Mucosa of rectum (tissue), 2 donors: ENCODE data around the gene DDX46.
A peak's percentile ranks its signal among the peaks of the same experiment; 100 is the strongest.
"Not testable (repeated sequence)": the region's sequence is repeated elsewhere in the genome, so short reads cannot be mapped to it uniquely, and the experiment has no call there.

Source experiments
- H3K27ac ChIP-seq, 2 donors: one replicate each; pipeline ENCODE4 v1.7.0; 2013; ENCODE audit warnings: inconsistent platforms in 2 of 2, low read depth in 2 of 2, low read length in 2 of 2
- H3K27me3 ChIP-seq, 2 donors: one replicate each; pipeline ENCODE4 v1.7.0; 2013; ENCODE audit warnings: low read length in 2 of 2; ENCODE audit not compliant: control insufficient read depth in 2 of 2, insufficient read depth in 2 of 2
- H3K36me3 ChIP-seq, 2 donors: one replicate each; pipeline ENCODE4 v1.7.0; 2013; ENCODE audit warnings: low read length in 2 of 2; ENCODE audit not compliant: control insufficient read depth in 2 of 2, insufficient read depth in 2 of 2
- H3K4me1 ChIP-seq, 2 donors: one replicate each; pipeline ENCODE4 v1.7.0; 2013; ENCODE audit warnings: low read length in 2 of 2, mild to moderate bottlenecking in 1 of 2; ENCODE audit not compliant: control insufficient read depth in 2 of 2, insufficient read depth in 2 of 2
- H3K4me3 ChIP-seq, 2 donors: one replicate each; pipeline ENCODE4 v1.7.0; 2013; ENCODE audit warnings: low read length in 2 of 2
- H3K9ac ChIP-seq, 2 donors: one replicate each; pipeline ENCODE4 v1.7.0; 2013; ENCODE audit warnings: low read length in 2 of 2, low read depth in 1 of 2, mild to moderate bottlenecking in 1 of 2
- H3K9me3 ChIP-seq, 2 donors: one replicate each; pipeline ENCODE4 v1.7.0; 2013; ENCODE audit warnings: low read length in 2 of 2; ENCODE audit not compliant: control insufficient read depth in 2 of 2
- donor health status: healthy.
- donor health status: Normal muscosa, but diverticular disease.

DDX46 gene

DNA sequence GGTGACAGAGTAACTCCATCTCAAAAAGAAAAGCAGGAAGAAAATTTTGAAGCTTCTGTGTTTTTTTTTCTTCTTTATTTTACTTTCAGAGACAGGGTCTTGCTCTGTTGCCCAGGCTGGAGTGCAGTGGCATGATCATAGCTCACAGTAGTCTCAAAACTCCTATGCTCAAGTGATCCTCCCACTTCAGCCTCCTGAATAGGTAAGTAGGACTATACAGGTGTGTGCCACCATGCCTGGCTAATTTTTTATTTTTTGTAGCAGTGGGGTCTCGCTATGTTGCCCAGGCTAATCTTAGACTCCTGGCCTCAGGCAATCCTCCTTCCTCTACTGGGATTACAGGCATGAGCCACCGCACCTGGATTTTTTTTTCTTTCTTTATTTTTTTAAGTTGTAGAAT, 77.0 kb downstream of the DDX46 start:
- H3K27ac ChIP-seq = no peak overlapping the region
- no peaks in the 10 kb centered on the region for H3K4me1 ChIP-seq
- H3K4me3 ChIP-seq = no peak overlapping the region
- peaks cover 2 to 4% of the 10 kb centered on the region in 2 donors for H3K36me3 ChIP-seq
- H3K9me3 ChIP-seq = no peaks in the 10 kb centered on the region
- H3K9ac ChIP-seq = no peak overlapping the region
- no peaks in the 10 kb centered on the region for H3K27me3 ChIP-seq

DNA sequence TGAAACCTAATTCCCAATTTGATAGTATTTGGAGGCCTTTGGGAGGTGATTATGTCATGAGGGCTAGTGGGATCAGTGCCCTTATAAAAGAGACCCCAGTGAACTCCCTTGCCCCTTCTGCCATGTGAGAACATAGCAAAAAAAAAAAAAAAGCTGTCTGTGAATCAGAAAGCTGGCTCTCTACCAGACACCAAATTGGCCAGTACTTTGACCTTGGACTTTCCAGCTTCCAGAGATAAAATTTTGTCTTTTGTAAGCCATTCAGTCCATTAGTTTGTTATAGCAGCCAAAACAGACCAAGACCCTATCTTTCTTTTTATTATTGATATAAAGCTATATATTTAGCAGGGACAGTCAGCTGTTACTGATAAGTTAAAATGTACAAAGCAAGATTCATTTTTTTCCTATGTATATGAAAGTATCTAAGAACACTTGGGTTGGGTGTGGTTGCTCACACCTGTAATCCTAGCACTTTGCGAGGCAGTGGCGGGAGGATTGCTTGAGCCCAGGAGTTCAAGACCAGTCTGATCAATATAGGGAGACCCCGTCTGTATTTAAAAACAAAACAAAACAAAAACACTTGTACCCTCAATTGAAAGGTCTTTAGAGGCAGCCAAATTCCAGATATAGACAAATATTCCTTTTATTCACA, 79.1 kb downstream of the DDX46 start:
- no peaks in the 10 kb centered on the region for H3K9me3 ChIP-seq
- peaks cover 2 to 4% of the 10 kb centered on the region in 2 donors for H3K36me3 ChIP-seq
- no peaks in the 10 kb centered on the region for H3K27me3 ChIP-seq
- no peak overlapping the region for H3K4me3 ChIP-seq
- H3K9ac ChIP-seq = no peak overlapping the region
- H3K27ac ChIP-seq = no peak overlapping the region
- no peaks in the 10 kb centered on the region for H3K4me1 ChIP-seq

DNA sequence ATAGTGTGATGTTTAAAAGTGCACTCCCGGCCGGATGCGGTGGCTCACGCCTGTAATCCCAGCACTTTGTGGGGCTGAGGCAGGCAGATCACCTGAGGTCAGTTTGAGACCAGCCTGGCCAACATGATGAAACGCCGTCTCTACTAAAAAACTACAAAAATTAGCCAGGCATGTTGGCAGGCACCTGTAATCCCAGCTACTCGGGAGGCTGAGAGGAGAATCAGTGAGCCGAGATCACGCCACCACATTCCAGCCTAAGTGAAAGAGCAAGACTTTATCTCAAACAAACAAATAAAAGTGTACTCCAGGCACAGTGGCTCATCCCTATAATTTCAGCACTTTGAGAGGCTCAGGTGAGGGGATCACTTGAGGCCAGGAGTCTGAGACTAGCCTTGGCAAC, 79.8 kb downstream of the DDX46 start:
- not testable (repeated sequence) for H3K4me3 ChIP-seq, H3K27ac ChIP-seq, H3K9me3 ChIP-seq, H3K9ac ChIP-seq, H3K4me1 ChIP-seq, H3K36me3 ChIP-seq, H3K27me3 ChIP-seq

DNA sequence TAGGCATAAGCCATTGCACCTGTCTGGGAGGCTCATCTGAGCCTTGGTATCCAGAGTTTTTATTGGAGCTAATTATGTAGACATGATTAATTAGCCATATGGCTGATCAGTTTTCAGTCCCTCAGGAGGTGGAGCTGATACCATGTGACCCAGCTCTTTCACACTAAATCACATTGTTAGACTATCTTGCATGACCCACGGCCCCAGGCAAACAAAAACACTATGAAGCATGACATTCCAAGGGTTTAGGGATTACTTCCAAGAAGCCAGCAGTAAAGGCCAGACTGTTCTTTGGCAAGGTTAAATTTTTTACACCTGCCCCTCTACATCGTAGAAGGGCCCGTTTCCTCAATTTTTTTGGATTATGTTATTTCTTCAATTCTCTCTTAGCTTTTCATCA, 82.2 kb downstream of the DDX46 start:
- no peak overlapping the region for H3K9ac ChIP-seq
- no peaks in the 10 kb centered on the region for H3K9me3 ChIP-seq
- H3K4me1 ChIP-seq = peaks cover 6 to 10% of the 10 kb centered on the region in 2 donors
- no peak overlapping the region for H3K27ac ChIP-seq
- no peaks in the 10 kb centered on the region for H3K27me3 ChIP-seq
- H3K4me3 ChIP-seq = no peak overlapping the region
- peaks cover 0 to 4% of the 10 kb centered on the region in 2 donors for H3K36me3 ChIP-seq

DNA sequence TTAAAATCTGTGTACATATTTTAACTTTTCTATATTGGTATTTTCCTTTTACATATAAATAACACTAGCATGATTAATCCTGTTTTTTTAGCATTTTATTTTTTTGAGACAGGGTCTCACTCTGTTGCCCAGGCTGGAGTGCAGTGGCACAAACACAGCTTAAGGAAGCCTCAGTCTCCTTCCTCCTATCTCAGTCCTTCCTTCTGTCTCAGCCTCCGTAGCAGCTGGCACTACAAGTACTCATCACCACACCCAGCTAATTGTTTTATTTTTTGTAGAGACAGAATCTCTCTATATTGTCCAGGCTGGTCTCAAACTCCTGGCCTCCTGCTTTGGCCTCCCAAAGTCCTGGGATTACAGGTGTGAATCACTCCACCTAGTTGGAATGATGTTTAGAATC, 85.7 kb downstream of the DDX46 start:
- Histone ChIP-seq H3K4me3 (no peak overlapping the region), H3K36me3 (peaks cover 0 to 4% of the 10 kb centered on the region in 2 donors), H3K27me3 (no peaks in the 10 kb centered on the region), H3K27ac (no peak overlapping the region), H3K9me3 (no peaks in the 10 kb centered on the region), H3K4me1 (peaks cover 15 to 21% of the 10 kb centered on the region in 2 donors), H3K9ac (no peak overlapping the region)

DNA sequence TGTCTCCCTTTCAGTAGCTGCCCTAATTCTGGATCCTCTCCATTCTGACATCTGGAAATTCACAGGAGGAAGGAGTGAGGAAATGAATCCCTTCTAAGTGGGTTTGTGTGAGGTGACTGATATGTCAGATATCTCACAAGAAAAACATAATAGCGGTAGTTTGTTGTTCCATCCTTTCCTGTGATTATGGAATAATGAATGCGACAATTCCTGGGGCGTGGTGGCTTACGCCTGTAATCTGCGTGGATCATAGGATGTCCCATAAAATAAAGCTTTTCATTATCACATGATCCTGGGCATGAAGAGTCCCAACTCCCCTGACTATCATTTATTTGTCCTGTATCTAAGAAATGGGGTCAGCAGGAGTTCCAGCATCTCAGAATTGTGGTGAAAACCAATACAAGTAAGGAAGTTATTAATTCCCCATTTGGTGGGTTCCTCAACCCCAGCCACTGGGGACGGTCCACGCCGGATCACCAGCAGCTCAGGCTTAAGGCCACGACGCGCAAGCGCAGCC, 86.8 kb downstream of the DDX46 start:
- peak overlapping the region; percentile 93 to 94 for H3K27ac ChIP-seq
- peak overlapping the region; percentile 87 to 92 for H3K9ac ChIP-seq
- peak overlapping the region; percentile 89 to 95 for H3K4me3 ChIP-seq
- H3K27me3 ChIP-seq = no peaks in the 10 kb centered on the region
- H3K9me3 ChIP-seq = no peaks in the 10 kb centered on the region
- H3K36me3 ChIP-seq = peaks cover 0 to 1% of the 10 kb centered on the region in 2 donors
- peaks cover 15 to 21% of the 10 kb centered on the region in 2 donors for H3K4me1 ChIP-seq

DNA sequence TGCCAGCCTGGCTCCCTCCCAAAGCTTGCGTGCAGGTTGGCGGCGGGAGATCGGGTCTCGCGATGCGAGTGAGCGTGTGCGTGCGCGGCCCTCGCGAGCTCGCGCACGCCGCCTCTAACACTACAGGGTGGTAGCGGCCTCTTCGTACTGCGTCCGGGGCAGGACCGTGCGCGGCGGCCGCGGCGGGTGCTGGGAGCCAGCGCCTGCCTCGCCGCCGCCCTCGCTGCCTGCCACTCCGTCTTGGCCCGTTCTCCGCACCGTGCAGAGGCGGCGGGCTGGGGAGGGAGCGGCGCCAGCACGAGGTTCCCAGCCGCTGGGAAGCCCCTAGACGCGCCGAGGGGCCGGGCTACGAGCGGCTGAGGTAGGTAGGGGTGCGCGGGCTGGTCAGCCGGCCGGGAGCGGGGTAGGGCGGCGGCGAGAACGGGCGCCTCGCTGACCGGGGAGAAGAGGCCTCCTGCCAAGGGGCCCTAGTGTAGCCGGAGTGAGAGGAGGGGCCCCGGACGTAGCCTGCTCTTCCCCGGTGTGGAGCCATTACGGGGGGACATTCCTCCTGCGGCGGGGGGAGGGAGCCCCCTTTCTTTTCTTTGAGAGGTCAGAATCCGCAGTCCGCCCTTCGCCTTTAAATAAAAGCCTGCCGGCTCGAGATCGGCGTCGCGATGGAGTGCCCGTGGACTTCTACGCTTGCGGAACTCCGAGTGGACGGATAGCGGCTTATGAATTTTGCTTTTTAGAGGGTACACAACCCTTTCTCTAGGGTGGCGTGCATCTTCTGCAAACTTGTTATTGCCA, 87.5 kb downstream of the DDX46 start, which contains the start of gene C5orf24:
Gene C5orf24, plus strand, starts transcription at position 117 of the 789 bp plus-strand sequence. CDS start 8,933 bp downstream, outside the sequence.
- Histone ChIP-seq H3K9ac (peak within 1 kb of the TSS; percentile 87 to 92), H3K36me3 (no peaks in the 10 kb centered on the region), H3K4me3 (peak within 1 kb of the TSS; percentile 89 to 95), H3K27me3 (no peaks in the 10 kb centered on the region), H3K9me3 (no peaks in the 10 kb centered on the region), H3K4me1 (peaks cover 15 to 21% of the 10 kb centered on the region in 2 donors), H3K27ac (peak within 1 kb of the TSS; percentile 93 to 94)

DNA sequence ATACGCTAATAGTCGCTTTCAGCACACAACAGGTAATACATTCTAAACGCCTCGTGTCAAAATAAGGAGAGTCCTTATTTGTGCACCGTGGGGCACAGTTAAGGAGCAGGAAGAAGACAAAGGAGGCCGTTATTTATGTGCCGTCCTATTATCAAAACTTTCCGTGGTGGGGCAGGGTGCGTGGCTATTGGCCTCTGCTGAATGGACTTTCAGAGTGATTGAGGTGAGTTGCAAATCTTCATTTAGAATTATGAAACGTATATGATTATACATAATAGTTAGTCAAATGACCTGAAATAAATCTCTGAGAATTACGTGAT, 88.0 kb downstream of the DDX46 start:
- Histone ChIP-seq H3K9me3 (no peaks in the 10 kb centered on the region), H3K4me1 (peaks cover 15 to 21% of the 10 kb centered on the region in 2 donors), H3K36me3 (peaks cover 0 to under 1% of the 10 kb centered on the region in 2 donors)

DNA sequence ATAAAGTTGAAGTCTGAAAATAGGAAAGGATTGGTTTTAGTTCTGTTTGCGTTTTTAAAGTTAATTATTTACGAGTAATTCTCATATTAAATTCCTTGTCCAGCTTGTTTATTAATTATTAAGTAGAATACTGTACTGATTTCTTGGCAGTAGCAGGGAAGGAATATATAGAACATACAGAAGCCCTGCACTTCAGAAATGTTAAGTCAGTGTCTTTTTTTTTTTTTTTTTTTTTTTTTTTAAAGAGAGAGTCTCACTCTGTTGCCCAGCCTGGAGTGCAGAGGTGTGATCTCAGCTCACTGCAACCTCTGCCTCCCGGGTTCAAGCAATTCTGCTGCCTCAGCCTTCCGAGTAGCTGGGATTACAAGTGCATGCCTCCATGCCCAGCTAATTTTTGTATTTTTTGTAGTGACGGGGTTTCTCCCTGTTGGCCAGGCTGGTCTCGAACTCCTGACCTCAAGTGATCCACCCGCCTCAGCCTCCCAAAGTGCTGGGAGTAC, 90.9 kb downstream of the DDX46 start:
- H3K9me3 ChIP-seq, H3K4me3 ChIP-seq, H3K27me3 ChIP-seq, H3K9ac ChIP-seq, H3K27ac ChIP-seq, H3K36me3 ChIP-seq: not testable (repeated sequence)
- H3K4me1 ChIP-seq = peaks cover 15 to 21% of the 10 kb centered on the region in 2 donors

More for the DNA sequence above, 88.0 kb downstream of the DDX46 start:
- peak overlapping the region; percentile 89 to 95 for H3K4me3 ChIP-seq
- no peaks in the 10 kb centered on the region for H3K27me3 ChIP-seq
- peak overlapping the region; percentile 93 to 94 for H3K27ac ChIP-seq
- peak overlapping the region; percentile 87 to 92 for H3K9ac ChIP-seq

DNA sequence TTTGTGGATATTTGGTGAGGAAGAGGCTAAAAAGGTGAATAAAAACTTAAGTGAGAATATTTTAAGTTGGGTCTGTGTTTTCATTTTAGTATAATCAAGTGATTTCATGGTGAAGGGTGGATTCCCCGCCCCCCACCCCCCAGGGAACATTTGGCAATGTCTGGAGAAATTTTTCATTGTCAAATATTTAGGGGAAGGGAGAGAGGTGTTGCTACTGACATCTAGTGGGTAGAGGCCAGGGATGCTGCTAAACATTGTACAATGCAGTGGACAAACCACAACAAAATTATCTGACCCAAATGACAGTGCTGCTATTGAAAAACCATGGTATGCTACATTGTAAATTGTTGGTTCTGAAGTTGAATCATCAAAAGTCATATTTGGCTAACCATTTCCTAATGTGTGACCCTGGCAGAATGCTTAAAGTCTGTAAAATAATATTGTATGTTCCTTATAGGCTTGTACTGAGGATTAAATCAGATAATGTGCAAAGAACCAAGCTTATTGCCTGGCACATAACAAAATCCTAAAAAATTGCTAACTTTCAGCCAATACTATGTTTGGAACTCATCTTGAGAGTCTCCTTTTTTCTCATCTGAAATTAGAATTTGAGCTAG, 92.8 kb downstream of the DDX46 start:
- H3K9ac ChIP-seq = no peak overlapping the region
- peaks cover 9 to 11% of the 10 kb centered on the region in 2 donors for H3K4me1 ChIP-seq
- H3K4me3 ChIP-seq = no peak overlapping the region
- no peak overlapping the region for H3K27ac ChIP-seq
- peaks cover 19 to 25% of the 10 kb centered on the region in 2 donors for H3K36me3 ChIP-seq
- H3K27me3 ChIP-seq = no peaks in the 10 kb centered on the region
- no peaks in the 10 kb centered on the region for H3K9me3 ChIP-seq
